ENCODE results near the gene WWTR1. TPM values are rescaled to one million over a fixed set of nuclear protein-coding genes. Genes with fewer than 3 reads are reported as not detected.
A peak's percentile ranks its signal among the peaks of the same experiment; 100 is the strongest.

WWTR1 gene
- total RNA-seq, 1 donor: 205 TPM

GRCh38 chr3:149476225-149476624 is 181.6 kb downstream of the WWTR1 start:
- no peak overlapping the region for H3K4me3 ChIP-seq (ENCODE audit: low read depth, low read length)
- TF ChIP-seq, protein P1, sequence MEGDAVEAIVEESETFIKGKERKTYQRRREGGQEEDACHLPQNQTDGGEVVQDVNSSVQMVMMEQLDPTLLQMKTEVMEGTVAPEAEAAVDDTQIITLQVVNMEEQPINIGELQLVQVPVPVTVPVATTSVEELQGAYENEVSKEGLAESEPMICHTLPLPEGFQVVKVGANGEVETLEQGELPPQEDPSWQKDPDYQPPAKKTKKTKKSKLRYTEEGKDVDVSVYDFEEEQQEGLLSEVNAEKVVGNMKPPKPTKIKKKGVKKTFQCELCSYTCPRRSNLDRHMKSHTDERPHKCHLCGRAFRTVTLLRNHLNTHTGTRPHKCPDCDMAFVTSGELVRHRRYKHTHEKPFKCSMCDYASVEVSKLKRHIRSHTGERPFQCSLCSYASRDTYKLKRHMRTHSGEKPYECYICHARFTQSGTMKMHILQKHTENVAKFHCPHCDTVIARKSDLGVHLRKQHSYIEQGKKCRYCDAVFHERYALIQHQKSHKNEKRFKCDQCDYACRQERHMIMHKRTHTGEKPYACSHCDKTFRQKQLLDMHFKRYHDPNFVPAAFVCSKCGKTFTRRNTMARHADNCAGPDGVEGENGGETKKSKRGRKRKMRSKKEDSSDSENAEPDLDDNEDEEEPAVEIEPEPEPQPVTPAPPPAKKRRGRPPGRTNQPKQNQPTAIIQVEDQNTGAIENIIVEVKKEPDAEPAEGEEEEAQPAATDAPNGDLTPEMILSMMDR (IDR thresholded peaks at IDR 0.05; ENCODE audit: insufficient read depth, low read length): no peak
- DNase-seq (ENCODE audit: low read depth): no peak

GRCh38 chr3:149475451-149476060 is 182.3 kb downstream of the WWTR1 start:
- no peak for DNase-seq (ENCODE audit: low read depth)
- H3K4me3 ChIP-seq (ENCODE audit: low read depth, low read length): no peak overlapping the region

GRCh38 chr3:149474250-149474817 is 183.5 kb downstream of the WWTR1 start, which contains the start of gene TM4SF4:
TM4SF4 (plus strand) TSS chr3:149474697; CDS start chr3:149474878, 181 bp downstream.
- TF ChIP-seq, protein P1 (IDR thresholded peaks at IDR 0.05; ENCODE audit: insufficient read depth, low read length): no peak
- H3K4me3 ChIP-seq (ENCODE audit: low read depth, low read length): no peak within 1 kb of the TSS
- DNase-seq (ENCODE audit: low read depth): no peak

More at GRCh38 chr3:149475451-149476060, 182.3 kb downstream of the WWTR1 start:
- TF ChIP-seq, protein P1 (IDR thresholded peaks at IDR 0.05; ENCODE audit: insufficient read depth, low read length): no peak

DNA sequence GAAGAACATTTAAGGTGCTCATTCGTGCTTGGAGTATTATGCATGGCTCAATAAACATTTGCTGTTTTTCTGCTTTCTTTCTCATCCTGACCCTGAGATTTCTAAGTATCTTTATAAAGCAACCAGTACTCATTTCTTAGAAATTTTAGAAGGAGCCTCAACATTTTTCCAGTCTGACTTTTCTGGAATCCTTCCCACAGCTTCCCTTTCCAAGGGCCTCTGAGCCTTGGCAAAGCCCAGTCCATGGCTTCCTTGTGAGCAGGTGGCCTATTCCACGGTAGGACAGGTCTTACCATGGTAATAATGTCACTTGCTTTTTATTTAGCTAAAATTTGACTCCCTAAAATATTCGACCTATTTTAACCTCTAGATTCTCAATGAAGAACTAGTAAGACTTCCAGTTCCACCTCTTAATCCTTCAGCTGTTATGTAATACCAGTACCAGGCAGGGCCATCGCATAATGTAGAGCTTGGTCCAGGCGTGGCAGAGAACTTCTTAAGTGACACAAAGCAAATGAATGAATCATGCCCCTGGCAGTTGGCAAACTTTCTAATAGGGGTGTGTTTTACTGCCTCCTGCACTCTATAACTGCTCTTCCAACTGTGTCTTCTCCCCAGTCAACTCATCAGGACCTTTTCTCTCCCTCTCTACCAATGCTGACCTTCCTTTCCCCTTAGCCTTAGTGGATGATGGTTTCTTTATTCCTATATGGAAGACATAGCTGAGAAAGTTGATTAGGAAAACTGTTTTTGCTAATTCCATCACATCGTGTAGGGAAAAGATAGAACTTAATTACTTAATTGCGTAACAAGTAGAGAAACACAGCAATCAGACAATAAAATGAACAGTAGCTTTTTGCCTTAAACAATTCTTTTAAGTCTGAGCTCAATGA is 184.2 kb downstream of the WWTR1 start:
- TF ChIP-seq, protein P1 (IDR thresholded peaks at IDR 0.05; ENCODE audit: insufficient read depth, low read length): no peak
- no peak overlapping the region for H3K4me3 ChIP-seq (ENCODE audit: low read depth, low read length)
- peak; percentile 89 for DNase-seq (ENCODE audit: low read depth)

GRCh38 chr3:149472030-149472797 is 185.6 kb downstream of the WWTR1 start:
- H3K4me3 ChIP-seq (ENCODE audit: low read depth, low read length): no peak overlapping the region
- DNase-seq (ENCODE audit: low read depth): peak; percentile 47
- TF ChIP-seq, protein P1 (IDR thresholded peaks at IDR 0.05; ENCODE audit: insufficient read depth, low read length): no peak

- TF ChIP-seq, protein P1 (IDR thresholded peaks at IDR 0.05; ENCODE audit: insufficient read depth, low read length): no peak
- DNase-seq (ENCODE audit: low read depth): peak; percentile 36
- H3K4me3 ChIP-seq (ENCODE audit: low read depth, low read length): no peak overlapping the region
These were observed 187.4 kb downstream of the WWTR1 start for GRCh38 chr3:149470381-149470780.
